Immature natural killer cell (primary cell): ENCODE results near the gene FAM222A. TPM values are rescaled to one million over a fixed set of nuclear protein-coding genes. Genes with fewer than 3 reads are reported as not detected.
A peak's percentile ranks its signal among the peaks of the same experiment; 100 is the strongest.

Experiments used
- DNase-seq, 3 donors: peaks; one replicate each; pipeline ENCODE4 v3.0.0; 2022; ENCODE audit warnings: mixed read lengths in 1 of 3
- H3K27ac Mint-ChIP-seq, 6 donors: one replicate each; pipeline ENCODE4 v1.8.0; 2020; ENCODE audit warnings: mixed read lengths in 6 of 6, mild to moderate bottlenecking in 5 of 6, inconsistent platforms in 4 of 6, moderate library complexity in 3 of 6
- H3K27me3 Mint-ChIP-seq, 3 donors: one replicate each; pipeline ENCODE4 v1.8.0; 2020 to 2021; ENCODE audit warnings: low read depth in 3 of 3, mild to moderate bottlenecking in 3 of 3, mixed read lengths in 3 of 3, moderate library complexity in 3 of 3, inconsistent platforms in 1 of 3
- H3K36me3 Mint-ChIP-seq, 3 donors: one replicate each; pipeline ENCODE4 v1.8.0; 2020; ENCODE audit warnings: mixed read lengths in 3 of 3, inconsistent platforms in 2 of 3, mild to moderate bottlenecking in 2 of 3
- H3K4me1 Mint-ChIP-seq, 2 donors: one replicate each; pipeline ENCODE4 v1.8.0; 2020; ENCODE audit warnings: inconsistent platforms in 2 of 2, mild to moderate bottlenecking in 2 of 2, mixed read lengths in 2 of 2, moderate library complexity in 1 of 2
- H3K4me3 Mint-ChIP-seq, 5 donors: one replicate each; pipeline ENCODE4 v1.8.0; 2020; ENCODE audit warnings: mild to moderate bottlenecking in 5 of 5, mixed read lengths in 5 of 5, inconsistent platforms in 3 of 5, moderate library complexity in 3 of 5
- H3K9me3 Mint-ChIP-seq, 6 donors: one replicate each; pipeline ENCODE4 v1.8.0; 2020; ENCODE audit warnings: mild to moderate bottlenecking in 6 of 6, mixed read lengths in 6 of 6, inconsistent platforms in 4 of 6, moderate library complexity in 3 of 6
- polyA plus RNA-seq, 3 donors: library from polyadenylated mRNA; unstranded; fragments of 300-500 nt; fragmentation: Illumina TruSeq; gene quantifications; one replicate each; pipeline ENCODE4 v1.2.3, GENCODE V29; 2021

FAM222A gene
- polyA plus RNA-seq, 3 donors from 2014 or later = 0.20 to 0.49 TPM; not detected in 1

GRCh38 chr12:109773384-109774011, 59.9 kb downstream of the FAM222A start:
- no peak for DNase-seq
- Mint-ChIP-seq H3K4me3 (no peak overlapping the region), H3K9me3 (no peaks in the 10 kb centered on the region)

GRCh38 chr12:109775172-109775881, 61.7 kb downstream of the FAM222A start:
- H3K27me3 Mint-ChIP-seq = peaks cover 5 to 7% (median 5%) of the 10 kb centered on the region in 3 donors
- H3K9me3 Mint-ChIP-seq = no peaks in the 10 kb centered on the region
- peaks cover 0 to 2% of the 10 kb centered on the region in 2 donors for H3K4me1 Mint-ChIP-seq
- DNase-seq = peak; percentile 50 to 57 (median 55)
- no peak overlapping the region for H3K4me3 Mint-ChIP-seq
- H3K27ac Mint-ChIP-seq = no peak overlapping the region
- H3K36me3 Mint-ChIP-seq = no peaks in the 10 kb centered on the region

More at GRCh38 chr12:109773384-109774011, 59.9 kb downstream of the FAM222A start:
- Mint-ChIP-seq H3K27ac (no peak overlapping the region), H3K27me3 (peaks cover 4 to 5% (median 5%) of the 10 kb centered on the region in 3 donors), H3K4me1 (peaks cover 0 to 2% of the 10 kb centered on the region in 2 donors), H3K36me3 (no peaks in the 10 kb centered on the region)

DNA sequence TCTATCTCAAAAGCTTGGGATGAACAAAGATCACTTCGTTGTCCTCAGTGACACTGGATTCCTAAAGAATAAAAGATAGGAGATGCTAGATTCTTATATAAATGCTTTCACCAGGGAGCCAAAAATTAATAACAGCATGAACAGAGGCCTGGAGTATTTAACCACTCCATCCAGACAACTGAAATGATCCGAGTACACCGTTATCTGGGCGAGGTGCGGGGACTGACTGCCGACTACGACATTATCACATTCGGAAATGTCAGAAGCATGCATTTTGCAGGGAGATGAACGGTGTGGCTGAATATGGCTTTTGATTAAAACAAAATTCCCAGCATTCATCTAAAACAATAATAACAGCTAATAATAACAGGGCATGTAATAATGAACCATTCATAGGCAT, 63.0 kb downstream of the FAM222A start:
- H3K4me1 Mint-ChIP-seq = peaks cover 0 to 2% of the 10 kb centered on the region in 2 donors
- no peaks in the 10 kb centered on the region for H3K9me3 Mint-ChIP-seq
- no peak for DNase-seq
- H3K36me3 Mint-ChIP-seq = no peaks in the 10 kb centered on the region
- H3K27ac Mint-ChIP-seq = no peak overlapping the region
- H3K27me3 Mint-ChIP-seq = peaks cover under 1 to 7% (median 5%) of the 10 kb centered on the region in 3 donors
- no peak overlapping the region for H3K4me3 Mint-ChIP-seq

DNA sequence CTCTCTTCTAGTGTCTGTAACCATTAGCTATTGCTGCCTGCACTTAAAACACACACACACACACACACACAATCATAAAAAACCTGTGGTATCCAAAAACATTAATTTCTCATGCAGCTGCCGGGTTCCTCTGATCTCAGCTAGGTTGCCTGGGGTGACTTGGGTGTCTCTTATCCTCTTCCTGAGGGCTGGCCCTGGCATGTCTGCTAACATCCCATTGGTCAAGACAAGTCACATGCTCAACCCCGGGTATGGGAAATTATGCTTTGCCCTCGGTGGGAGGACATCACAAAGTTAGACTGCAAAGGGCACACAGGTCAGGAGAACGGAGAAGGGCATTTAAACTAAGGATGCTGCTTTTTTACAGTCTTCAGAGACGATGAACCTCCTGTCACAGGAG, 63.9 kb downstream of the FAM222A start:
- no peaks in the 10 kb centered on the region for H3K36me3 Mint-ChIP-seq
- H3K27me3 Mint-ChIP-seq = peaks cover 2 to 5% (median 4%) of the 10 kb centered on the region in 3 donors
- H3K9me3 Mint-ChIP-seq = no peaks in the 10 kb centered on the region
- H3K27ac Mint-ChIP-seq = peak overlapping the region in 2 of 6 donors; percentile 66 to 68
- peaks cover 7 to 9% of the 10 kb centered on the region in 2 donors for H3K4me1 Mint-ChIP-seq
- peak in 1 of 3 donors; percentile 32 for DNase-seq
- peak overlapping the region in 1 of 5 donors; percentile 60 for H3K4me3 Mint-ChIP-seq

DNA sequence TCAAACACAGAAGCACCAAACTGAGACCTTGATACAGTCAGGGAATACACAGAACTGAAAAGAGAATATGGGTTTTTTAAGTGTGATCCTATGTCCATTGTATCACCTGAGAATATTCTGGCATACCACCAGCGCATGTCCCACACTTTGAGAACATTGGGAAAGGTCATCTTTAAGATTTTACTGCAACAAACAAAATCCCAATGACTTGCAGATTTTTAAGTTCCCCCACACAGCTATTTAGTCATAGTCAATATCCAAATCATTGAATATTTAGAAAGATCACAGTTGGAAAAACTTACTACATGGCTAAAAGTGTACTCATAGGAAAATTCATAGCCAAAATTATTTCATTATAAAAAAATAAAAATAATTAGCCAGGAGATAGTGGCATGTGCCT, 65.1 kb downstream of the FAM222A start:
- no peak overlapping the region for H3K27ac Mint-ChIP-seq
- no peaks in the 10 kb centered on the region for H3K36me3 Mint-ChIP-seq
- peaks cover 6 to 10% of the 10 kb centered on the region in 2 donors for H3K4me1 Mint-ChIP-seq
- no peak overlapping the region for H3K4me3 Mint-ChIP-seq
- peaks cover 2 to 4% (median 3%) of the 10 kb centered on the region in 3 donors for H3K27me3 Mint-ChIP-seq
- DNase-seq = no peak
- H3K9me3 Mint-ChIP-seq = no peaks in the 10 kb centered on the region

GRCh38 chr12:109779382-109779781, 65.8 kb downstream of the FAM222A start:
- Mint-ChIP-seq H3K27ac (no peak overlapping the region), H3K4me1 (peaks cover 5 to 10% of the 10 kb centered on the region in 2 donors), H3K9me3 (no peaks in the 10 kb centered on the region), H3K27me3 (peaks cover 2 to 7% (median 4%) of the 10 kb centered on the region in 3 donors), H3K4me3 (no peak overlapping the region), H3K36me3 (no peaks in the 10 kb centered on the region)
- no peak for DNase-seq

- Mint-ChIP-seq H3K27ac (peak overlapping the region in 2 of 6 donors; percentile 40 to 48), H3K4me1 (peaks cover 5 to 10% of the 10 kb centered on the region in 2 donors), H3K4me3 (no peak overlapping the region), H3K9me3 (no peaks in the 10 kb centered on the region), H3K27me3 (peaks cover 2 to 7% (median 4%) of the 10 kb centered on the region in 3 donors), H3K36me3 (no peaks in the 10 kb centered on the region)
- DNase-seq = no peak
Observed at GRCh38 chr12:109781668-109782325, 68.2 kb downstream of the FAM222A start.

- Mint-ChIP-seq H3K27ac (peak overlapping the region in 1 of 6 donors; percentile 40), H3K4me3 (no peak overlapping the region), H3K27me3 (peaks cover under 1 to 7% (median 2%) of the 10 kb centered on the region in 3 donors), H3K36me3 (no peaks in the 10 kb centered on the region), H3K9me3 (no peaks in the 10 kb centered on the region), H3K4me1 (peaks cover 5 to 10% of the 10 kb centered on the region in 2 donors)
- no peak for DNase-seq
Observed at GRCh38 chr12:109782326-109782703, 68.7 kb downstream of the FAM222A start.

GRCh38 chr12:109783135-109783964, 69.7 kb downstream of the FAM222A start:
- Mint-ChIP-seq H3K27ac (peak overlapping the region in 1 of 6 donors; percentile 22), H3K4me1 (peaks cover 5 to 10% of the 10 kb centered on the region in 2 donors), H3K36me3 (no peaks in the 10 kb centered on the region)

GRCh38 chr12:109783965-109784244, 70.3 kb downstream of the FAM222A start:
- DNase-seq = no peak
- Mint-ChIP-seq H3K27me3 (peaks cover 0 to 7% (median 2%) of the 10 kb centered on the region in 3 donors), H3K4me3 (no peak overlapping the region), H3K9me3 (no peaks in the 10 kb centered on the region), H3K27ac (no peak overlapping the region), H3K36me3 (no peaks in the 10 kb centered on the region), H3K4me1 (peaks cover 5 to 10% of the 10 kb centered on the region in 2 donors)

More at GRCh38 chr12:109783135-109783964, 69.7 kb downstream of the FAM222A start:
- Mint-ChIP-seq H3K27me3 (peaks cover 0 to 7% (median 2%) of the 10 kb centered on the region in 3 donors), H3K4me3 (no peak overlapping the region), H3K9me3 (no peaks in the 10 kb centered on the region)
- DNase-seq = no peak

DNA sequence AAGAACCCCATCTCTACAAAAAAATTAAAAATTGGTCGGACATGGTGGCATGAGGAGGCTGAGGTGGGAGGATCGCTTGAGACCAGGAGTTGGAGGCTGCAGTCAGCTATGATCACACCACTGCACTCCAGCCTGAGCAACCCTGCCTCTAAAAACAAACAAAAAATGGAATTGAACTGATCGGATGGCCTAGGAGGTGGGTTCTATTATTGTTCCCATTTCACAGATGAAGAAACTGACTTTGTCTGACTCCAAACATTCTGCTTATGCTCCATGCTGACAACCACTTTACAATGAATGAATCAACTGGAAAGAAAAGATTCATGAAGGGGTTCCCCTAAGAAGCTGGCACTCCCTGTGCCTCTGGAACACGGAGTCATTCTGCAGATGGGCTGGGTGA, 72.2 kb downstream of the FAM222A start:
- Mint-ChIP-seq H3K27me3 (peaks cover 0 to 4% (median 2%) of the 10 kb centered on the region in 3 donors), H3K4me1 (peaks cover 5 to 10% of the 10 kb centered on the region in 2 donors), H3K27ac (no peak overlapping the region), H3K4me3 (no peak overlapping the region), H3K36me3 (no peaks in the 10 kb centered on the region), H3K9me3 (no peaks in the 10 kb centered on the region)
- no peak for DNase-seq

GRCh38 chr12:109786799-109787198, 73.2 kb downstream of the FAM222A start:
- no peak overlapping the region for H3K27ac Mint-ChIP-seq
- no peak for DNase-seq
- H3K9me3 Mint-ChIP-seq = no peaks in the 10 kb centered on the region
- peaks cover 0 to 4% (median 2%) of the 10 kb centered on the region in 3 donors for H3K27me3 Mint-ChIP-seq
- no peaks in the 10 kb centered on the region for H3K36me3 Mint-ChIP-seq
- H3K4me1 Mint-ChIP-seq = peaks cover 4 to 9% of the 10 kb centered on the region in 2 donors
- no peak overlapping the region for H3K4me3 Mint-ChIP-seq

DNA sequence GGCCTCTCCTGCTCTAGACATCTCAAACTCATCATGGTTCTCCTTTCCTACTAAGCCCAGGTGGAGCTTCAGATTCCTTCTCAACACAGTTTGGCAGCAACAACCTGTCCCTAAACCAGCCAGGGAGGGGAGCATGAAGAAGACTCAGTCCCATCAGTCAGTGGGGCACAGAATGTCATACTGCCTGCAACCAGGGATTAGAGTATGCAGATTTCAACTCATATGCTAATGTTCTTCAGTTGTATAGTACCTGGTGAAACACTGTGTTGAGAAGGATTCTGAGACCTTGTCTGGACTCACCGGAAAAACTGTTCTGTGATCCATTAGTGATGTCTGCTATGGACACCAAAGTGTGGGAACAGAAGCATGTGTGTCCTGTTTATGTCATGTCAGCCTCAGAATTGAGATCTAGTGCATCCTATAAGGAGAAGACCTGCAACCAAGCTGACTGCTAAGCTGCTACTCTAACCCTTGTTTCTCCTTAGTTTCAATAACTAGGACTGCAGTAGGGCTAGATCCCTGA, 76.0 kb downstream of the FAM222A start:
- Mint-ChIP-seq H3K4me3 (no peak overlapping the region), H3K27me3 (peaks cover 0 to 5% (median 2%) of the 10 kb centered on the region in 3 donors), H3K36me3 (no peaks in the 10 kb centered on the region), H3K9me3 (no peaks in the 10 kb centered on the region), H3K27ac (no peak overlapping the region), H3K4me1 (no peaks in the 10 kb centered on the region)
- DNase-seq = no peak
